Epithelial cell of proximal tubule (primary cell): ENCODE data around the gene KCNQ2. TPM values are rescaled to one million over a fixed set of nuclear protein-coding genes. Genes with fewer than 3 reads are reported as not detected.

Experiments
- DNase-seq: peaks from one replicate; pipeline ENCODE4 v3.0.0-alpha.2; 2011; ENCODE audit warnings: low read depth
- H3K4me3 ChIP-seq: 2 replicates; pipeline ENCODE4 v1.5.1; 2011; ENCODE audit warnings: low read depth, mild to moderate bottlenecking, low read length
- CTCF ChIP-seq: conservative IDR thresholded peaks from 2 replicates; pipeline ENCODE4 v1.5.1; 2012; ENCODE audit warnings: low read depth, mild to moderate bottlenecking, low read length
- total RNA-seq: library from RNA; depleted of rRNA; stranded (reverse); fragments of >200 nt; gene quantifications from 2 replicates; pipeline ENCODE4 v1.2.3, GENCODE V29; 2015

The KCNQ2 gene
- total RNA-seq, 1 donor from 2014 or later: not detected

- TF ChIP-seq CTCF: no peak
- no peak for DNase-seq
- no peak overlapping the region for H3K4me3 ChIP-seq
Observed at GRCh38 chr20:63356931-63357879, 115.2 kb downstream of the KCNQ2 start.

- DNase-seq: no peak
- no peak overlapping the region for H3K4me3 ChIP-seq
- no peak for TF ChIP-seq CTCF
Observed at GRCh38 chr20:63356511-63356910, 115.9 kb downstream of the KCNQ2 start.

GRCh38 chr20:63355781-63356295 lies 116.6 kb downstream of the KCNQ2 start:
- H3K4me3 ChIP-seq: no peak overlapping the region
- TF ChIP-seq CTCF: no peak
- DNase-seq: no peak

- DNase-seq: no peak
- TF ChIP-seq CTCF: no peak
- H3K4me3 ChIP-seq: no peak overlapping the region
Observed at GRCh38 chr20:63354636-63355350, 117.7 kb downstream of the KCNQ2 start.

GRCh38 chr20:63352811-63353221 lies 119.6 kb downstream of the KCNQ2 start:
- H3K4me3 ChIP-seq: no peak overlapping the region
- TF ChIP-seq CTCF: no peak
- DNase-seq: no peak

- DNase-seq: no peak
- no peak for TF ChIP-seq CTCF
- no peak overlapping the region for H3K4me3 ChIP-seq
Observed at GRCh38 chr20:63351811-63352591, 120.5 kb downstream of the KCNQ2 start.
